ENCODE data around the gene GNRH2.

The GNRH2 gene

DNA sequence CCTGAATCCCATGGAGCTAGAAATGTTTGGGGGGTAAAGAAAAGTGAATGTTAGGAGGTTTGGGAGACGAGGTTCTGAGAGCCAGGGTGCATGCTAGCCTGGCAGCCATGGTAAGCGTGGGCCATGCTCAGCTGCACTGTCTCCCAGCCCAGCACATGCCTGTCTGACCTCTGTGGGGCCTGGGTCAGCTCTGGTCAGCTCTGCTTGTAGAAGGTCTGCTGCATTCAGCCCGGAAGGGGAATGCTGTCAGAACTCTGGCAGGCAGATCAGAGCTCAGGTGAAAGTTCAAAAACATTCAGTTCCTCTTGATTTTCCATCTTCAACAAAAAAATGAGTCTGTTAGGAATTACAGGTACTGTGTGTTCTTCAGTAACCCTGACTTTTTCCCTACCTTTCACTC lies 5.8 kb upstream of the GNRH2 start:
- TF ChIP-seq GATA2 (IDR thresholded peaks at IDR 0.05; ENCODE audit: low read depth, low read length) = no peak
- no peak for TF ChIP-seq GATA3 (IDR thresholded peaks at IDR 0.05; ENCODE audit: low read depth, low read length)

DNA sequence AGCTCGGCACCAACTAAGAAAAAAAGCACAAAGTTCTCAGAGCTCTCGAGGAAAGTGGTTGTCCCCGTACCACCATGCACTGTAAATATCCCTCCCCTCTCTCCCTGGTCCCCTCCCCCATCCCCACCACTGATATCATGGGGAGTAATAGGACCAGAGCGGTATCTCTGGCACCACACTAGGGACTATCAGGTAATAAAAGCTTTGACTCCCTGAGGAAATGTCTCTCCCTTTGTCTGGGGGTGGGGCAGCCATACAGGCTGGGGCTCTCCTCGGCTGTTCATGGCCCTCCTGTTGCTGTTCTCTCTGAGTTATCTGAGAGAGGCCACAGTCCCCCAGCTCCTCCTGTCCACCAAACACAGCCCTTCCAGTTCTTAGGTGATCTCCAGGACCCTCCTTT lies 5.0 kb upstream of the GNRH2 start:
- TF ChIP-seq GATA2 (IDR thresholded peaks at IDR 0.05; ENCODE audit: low read depth, low read length) = no peak

DNA sequence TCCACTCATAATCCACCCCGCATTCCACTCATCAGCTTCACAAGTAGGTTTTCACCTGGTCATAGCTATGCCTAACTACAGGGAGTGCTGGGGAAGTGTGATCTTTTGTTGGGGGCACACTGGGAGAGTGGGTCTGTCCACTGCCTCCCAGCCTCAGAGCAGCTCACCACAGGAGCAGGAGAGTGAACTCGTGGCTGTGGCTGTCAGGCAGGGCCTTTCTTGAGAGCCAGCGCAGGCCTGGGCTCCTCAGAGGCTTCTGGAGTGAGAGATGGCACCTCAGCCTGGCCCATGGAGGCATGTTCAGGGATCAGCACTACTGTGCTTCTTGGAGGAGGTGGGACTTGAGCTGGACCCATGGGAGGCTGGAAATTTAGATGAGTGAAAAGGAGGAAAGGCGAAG lies 4.0 kb upstream of the GNRH2 start:
- TF ChIP-seq GATA3 (IDR thresholded peaks at IDR 0.05; ENCODE audit: low read depth, low read length) (no peak), GATA2 (IDR thresholded peaks at IDR 0.05; ENCODE audit: low read depth, low read length) (no peak)

DNA sequence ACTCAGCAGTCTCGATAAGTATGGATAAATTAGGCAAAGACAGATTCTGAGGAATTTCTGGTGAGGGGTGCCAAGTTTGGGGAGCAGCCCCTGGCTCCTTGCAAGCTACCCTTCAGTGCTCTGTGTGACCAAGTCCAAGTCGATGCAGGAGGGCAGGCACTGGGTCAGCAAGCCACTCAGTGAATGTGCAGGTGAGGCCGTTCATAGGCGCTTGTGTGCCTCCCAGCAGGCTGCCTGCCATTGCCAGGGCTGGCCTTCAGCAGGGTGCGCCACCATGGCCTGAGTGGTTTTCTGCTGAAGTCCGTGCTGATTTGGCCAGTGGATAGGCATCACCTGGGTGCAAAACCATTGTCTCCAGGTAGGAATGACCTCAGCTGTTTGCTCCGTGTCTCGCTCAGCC lies 3.3 kb upstream of the GNRH2 start:
- TF ChIP-seq GATA3 (IDR thresholded peaks at IDR 0.05; ENCODE audit: low read depth, low read length) = no peak
- TF ChIP-seq GATA2 (IDR thresholded peaks at IDR 0.05; ENCODE audit: low read depth, low read length) = no peak

DNA sequence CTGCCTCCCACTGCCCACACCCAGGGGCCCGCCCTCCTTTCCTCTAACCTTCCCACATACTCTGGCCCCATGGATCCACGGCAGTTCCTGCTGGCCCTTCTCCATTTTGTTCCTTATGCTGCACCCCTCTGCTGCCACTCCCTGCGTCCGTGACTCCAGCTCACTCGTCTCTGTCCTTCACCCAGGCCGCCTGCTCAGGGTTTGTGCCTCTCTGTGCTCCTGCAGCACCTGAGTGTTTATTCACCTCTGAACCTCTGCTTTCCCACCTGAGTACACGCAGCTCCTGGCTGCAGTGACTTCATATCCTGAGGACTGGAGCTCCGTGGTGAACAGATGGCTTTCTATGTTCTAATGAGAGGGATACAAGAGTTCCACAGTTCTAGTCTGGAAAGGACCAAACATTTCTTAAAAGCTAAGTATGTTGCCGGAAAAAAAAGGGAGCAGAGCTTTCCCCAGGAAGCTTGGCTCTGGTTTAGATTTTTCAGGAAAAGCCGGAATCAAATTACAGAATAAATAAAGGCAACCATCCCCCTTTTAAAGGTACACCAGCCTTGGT lies 1.5 kb upstream of the GNRH2 start:
- no peak for TF ChIP-seq GATA2 (IDR thresholded peaks at IDR 0.05; ENCODE audit: low read depth, low read length)
- TF ChIP-seq GATA3 (IDR thresholded peaks at IDR 0.05; ENCODE audit: low read depth, low read length) = no peak

DNA sequence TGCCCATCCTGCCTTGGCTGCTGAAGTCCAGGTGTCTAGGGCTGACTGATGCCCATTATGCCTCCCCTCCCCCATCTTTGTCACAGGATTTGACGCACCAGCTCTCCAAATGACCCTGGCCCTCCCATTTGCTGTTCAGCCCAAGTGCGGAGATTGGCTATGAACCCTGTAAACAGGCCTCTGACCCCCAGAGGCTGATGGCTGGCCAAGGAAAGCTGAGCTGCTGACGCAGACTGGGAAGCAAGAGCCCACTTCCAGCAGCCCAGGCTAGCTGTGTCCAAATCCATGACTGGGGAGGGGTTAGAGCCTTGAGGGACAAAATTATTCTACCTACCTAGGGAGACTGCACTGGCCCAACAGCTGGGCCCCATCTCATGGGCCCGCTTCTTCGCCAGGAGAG lies 797 bp upstream of the GNRH2 start:
- TF ChIP-seq GATA3 (IDR thresholded peaks at IDR 0.05; ENCODE audit: low read depth, low read length) = no peak
- no peak for TF ChIP-seq GATA2 (IDR thresholded peaks at IDR 0.05; ENCODE audit: low read depth, low read length)

DNA sequence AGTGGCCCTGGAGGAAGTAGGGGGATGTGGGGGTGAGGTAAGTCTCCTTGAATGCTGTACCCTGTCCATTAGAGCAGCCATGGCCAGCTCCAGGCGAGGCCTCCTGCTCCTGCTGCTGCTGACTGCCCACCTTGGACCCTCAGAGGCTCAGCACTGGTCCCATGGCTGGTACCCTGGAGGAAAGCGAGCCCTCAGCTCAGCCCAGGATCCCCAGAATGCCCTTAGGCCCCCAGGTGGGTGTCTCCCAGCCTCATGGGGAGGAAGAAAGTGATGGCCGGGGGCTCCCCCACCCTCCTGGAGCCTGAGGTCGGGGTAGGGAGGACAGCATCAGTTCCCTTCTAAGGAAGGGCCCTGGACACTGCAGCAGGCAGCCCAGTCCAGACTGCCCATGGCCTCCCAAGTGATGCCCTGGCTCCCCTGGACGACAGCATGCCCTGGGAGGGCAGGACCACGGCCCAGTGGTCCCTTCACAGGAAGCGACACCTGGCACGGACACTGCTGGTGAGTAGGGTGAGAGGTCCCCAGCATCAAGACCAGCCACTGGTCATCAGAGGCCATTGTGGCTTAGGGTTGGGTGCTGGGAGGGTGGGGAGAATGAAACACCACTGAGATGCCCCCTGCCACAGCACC lies 1.0 kb downstream of the GNRH2 start:
- TF ChIP-seq GATA3 (IDR thresholded peaks at IDR 0.05; ENCODE audit: low read depth, low read length) (no peak), GATA2 (IDR thresholded peaks at IDR 0.05; ENCODE audit: low read depth, low read length) (no peak)

DNA sequence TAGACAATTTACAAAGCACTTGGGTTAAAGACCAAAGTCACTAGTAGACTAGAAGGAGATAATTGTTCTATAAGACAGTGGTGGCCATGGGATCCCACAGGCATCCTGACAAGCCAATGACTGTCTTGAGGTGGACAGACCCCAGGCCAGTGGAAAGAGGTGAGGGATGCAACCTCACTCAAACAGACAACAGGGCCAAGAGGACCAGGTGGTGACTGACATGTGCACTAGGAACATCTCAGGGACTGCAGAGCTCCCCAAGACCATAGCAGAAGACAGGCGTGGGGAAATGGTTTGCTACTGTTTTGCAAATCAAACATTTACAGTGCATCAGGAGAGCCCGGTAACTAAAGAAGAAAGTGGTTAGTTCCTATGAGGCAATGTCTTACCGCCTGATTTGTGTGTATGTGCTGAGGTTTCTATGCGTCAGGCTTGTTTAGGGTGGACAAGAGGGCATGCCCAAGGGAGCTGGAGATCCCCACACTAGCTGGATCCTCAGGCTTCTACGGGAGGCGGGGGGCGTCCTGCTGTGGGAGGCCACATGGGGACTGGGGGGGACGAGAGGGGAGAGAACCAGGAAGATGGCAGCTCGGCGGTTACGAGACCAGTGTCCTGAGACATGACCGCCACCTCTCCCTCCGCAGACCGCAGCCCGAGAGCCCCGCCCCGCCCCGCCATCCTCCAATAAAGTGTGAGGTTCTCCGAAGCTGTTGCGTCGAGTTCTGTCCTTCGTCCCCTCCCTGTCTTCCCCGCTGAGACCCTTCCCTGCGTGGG lies 1.8 kb downstream of the GNRH2 start:
- TF ChIP-seq GATA3 (IDR thresholded peaks at IDR 0.05; ENCODE audit: low read depth, low read length) (no peak), GATA2 (IDR thresholded peaks at IDR 0.05; ENCODE audit: low read depth, low read length) (no peak)

DNA sequence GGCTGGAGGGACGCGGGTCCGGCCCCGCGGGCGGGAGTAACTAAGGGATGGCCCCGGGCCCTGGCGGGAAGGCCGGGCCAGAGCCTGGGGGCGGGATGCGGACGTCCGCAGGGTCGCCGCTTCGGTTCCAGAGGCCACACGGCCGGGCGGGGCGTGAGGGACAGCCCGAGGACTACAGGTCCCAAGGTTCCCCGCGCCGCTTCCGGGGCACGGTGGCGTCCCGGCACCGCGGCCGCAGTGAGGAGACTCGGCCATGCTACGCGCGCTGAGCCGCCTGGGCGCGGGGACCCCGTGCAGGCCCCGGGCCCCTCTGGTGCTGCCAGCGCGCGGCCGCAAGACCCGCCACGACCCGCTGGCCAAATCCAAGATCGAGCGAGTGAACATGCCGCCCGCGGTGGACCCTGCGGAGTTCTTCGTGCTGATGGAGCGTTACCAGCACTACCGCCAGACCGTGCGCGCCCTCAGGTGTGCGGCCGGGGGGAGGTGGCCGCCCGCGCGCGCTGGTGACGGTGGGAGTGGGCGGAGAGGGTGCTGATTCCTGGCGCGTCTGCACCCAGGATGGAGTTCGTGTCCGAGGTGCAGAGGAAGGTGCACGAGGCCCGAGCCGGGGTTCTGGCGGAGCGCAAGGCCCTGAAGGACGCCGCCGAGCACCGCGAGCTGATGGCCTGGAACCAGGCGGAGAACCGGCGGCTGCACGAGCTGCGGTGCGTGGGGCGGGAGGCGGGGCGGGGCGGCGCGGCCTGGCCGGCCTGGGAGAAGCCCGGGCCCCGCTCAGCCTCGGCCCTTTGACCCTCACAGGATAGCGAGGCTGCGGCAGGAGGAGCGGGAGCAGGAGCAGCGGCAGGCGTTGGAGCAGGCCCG lies 2.6 kb downstream of the GNRH2 start, which contains the start of gene MRPS26:
Gene MRPS26 (plus strand): TSS at position 237 of the 861 bp plus-strand sequence. CDS start 17 bp downstream, at position 254.
- TF ChIP-seq GATA3 (IDR thresholded peaks at IDR 0.05; ENCODE audit: low read depth, low read length) = no peak
- TF ChIP-seq GATA2 (IDR thresholded peaks at IDR 0.05; ENCODE audit: low read depth, low read length) = no peak

DNA sequence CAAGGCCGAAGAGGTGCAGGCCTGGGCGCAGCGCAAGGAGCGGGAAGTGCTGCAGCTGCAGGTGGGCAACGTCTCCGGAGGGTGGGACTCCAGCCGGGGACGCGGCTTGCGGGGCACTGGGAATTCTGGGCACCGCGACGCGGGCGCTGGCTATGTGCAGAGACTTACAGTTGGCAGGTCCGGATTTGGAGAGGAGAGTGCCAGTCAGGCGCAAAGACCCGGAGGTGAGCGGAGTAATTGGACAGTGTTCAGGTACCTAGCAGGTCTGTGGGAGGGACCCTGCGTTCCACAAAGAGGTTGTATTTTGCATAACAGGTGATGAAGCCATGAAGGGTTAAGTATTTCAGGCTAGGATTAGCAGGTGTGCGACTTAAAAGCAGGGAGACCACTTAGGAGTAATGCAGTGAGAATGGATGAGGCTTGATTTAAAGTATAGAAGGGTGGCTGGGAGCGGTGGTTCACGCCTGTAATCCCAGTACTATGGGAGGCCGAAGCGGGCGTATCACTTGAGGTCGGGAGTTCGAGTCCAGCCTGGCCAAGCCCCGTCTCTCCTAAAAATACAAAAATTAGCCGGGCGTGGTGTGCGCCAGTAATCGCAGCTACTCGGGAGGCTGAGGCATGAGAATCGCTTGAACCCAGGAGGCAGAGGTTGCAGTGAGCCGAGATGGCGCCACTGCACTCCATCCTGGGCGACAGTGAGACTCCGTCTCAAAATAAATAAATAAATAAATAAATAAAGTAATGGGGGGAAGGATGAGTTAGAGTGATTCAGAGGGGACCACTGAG lies 3.4 kb downstream of the GNRH2 start:
- TF ChIP-seq GATA2 (IDR thresholded peaks at IDR 0.05; ENCODE audit: low read depth, low read length) = no peak
- TF ChIP-seq GATA3 (IDR thresholded peaks at IDR 0.05; ENCODE audit: low read depth, low read length) = no peak

DNA sequence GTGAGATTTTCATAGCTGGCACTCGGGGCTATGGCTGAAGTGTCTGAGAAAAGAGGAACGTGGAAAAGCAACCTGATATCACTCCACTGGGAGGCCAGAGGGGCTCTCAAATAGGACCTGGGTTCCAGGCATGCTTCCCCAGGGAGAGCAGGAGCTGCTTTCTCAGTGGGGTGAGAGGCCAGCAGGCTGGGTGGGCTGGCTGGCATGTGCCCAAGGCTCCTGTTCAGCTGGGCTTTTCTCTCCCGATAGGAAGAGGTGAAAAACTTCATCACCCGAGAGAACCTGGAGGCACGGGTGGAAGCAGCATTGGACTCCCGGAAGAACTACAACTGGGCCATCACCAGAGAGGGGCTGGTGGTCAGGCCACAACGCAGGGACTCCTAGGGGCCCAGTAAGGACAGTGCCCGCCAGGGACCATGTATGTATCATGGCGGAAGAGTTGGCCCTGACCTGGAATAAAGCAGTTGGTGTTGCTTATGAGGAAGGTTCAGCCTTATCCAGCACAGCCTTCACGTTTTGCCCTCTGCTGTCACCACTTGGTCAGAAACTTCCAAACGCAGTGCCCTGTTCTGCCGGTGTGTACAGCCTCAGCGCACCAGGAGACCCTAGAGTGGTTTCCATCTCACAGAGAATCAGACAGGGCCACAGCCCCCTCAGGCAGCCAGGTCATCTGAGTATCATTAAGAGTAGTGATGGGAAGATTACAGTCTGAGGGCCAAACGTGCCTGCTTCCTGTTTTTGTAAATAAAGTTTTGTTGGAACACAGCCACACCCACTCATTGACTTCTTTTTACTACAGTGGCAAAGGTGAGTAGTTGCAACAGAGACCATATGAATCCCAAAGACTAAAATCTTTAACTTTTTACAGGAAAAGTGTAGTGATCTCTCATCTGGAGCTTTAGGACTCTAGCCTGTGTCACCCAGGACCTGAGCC lies 4.3 kb downstream of the GNRH2 start:
- TF ChIP-seq GATA2 (IDR thresholded peaks at IDR 0.05; ENCODE audit: low read depth, low read length) (no peak), GATA3 (IDR thresholded peaks at IDR 0.05; ENCODE audit: low read depth, low read length) (no peak)

DNA sequence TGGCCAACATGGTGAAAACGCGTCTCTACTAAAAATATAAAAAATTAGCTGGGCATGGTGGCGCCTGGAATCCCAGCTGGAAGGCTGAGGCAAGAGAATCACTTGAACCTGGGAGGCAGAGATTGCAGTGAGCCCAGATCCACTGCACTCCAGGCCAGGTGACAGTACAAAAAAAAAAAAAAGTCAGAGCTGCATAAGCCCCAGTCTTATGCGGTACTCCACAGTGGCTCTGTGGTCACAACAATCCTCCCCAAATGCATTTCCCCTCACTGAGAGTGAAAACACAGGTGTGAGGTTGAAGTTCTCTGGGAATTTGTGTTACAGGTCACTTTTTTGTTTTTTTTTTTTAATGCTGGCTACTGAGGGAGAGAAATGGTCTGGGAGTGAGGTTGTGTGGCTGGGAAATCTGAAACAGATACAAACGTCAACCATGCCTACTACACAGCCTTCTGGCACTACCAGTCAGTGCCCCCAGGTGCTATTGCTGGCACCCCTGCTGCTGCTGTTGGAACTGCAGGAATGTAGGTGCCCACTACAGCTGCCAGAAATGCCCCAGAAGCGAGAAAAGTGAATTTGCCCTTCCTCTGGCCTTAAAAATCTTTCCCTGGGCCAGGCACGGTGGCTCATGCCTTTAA lies 8.1 kb downstream of the GNRH2 start:
- TF ChIP-seq GATA2 (IDR thresholded peaks at IDR 0.05; ENCODE audit: low read depth, low read length) (no peak), GATA3 (IDR thresholded peaks at IDR 0.05; ENCODE audit: low read depth, low read length) (no peak)

All from SH-SY5Y (cell line).